Neuron (in vitro differentiated cells): Measurements from ENCODE around the gene SPDYA.

Source experiments
- H2AFZ ChIP-seq: one replicate; pipeline ENCODE4 v1.6.1; 2013; ENCODE audit warnings: low read depth, mild to moderate bottlenecking, inconsistent platforms, low read length, moderate library complexity
- H3K27me3 ChIP-seq: one replicate; pipeline ENCODE4 v1.6.1; 2013; ENCODE audit warnings: low read length; ENCODE audit not compliant: insufficient read depth
- H3K36me3 ChIP-seq: one replicate; pipeline ENCODE4 v1.6.1; 2013; ENCODE audit warnings: low read length; ENCODE audit not compliant: insufficient read depth
- H3K4me1 ChIP-seq: one replicate; pipeline ENCODE4 v1.6.1; 2013; ENCODE audit warnings: low read length; ENCODE audit not compliant: insufficient read depth
- H3K4me3 ChIP-seq: 2 replicates; pipeline ENCODE4 v1.5.1; 2013; ENCODE audit warnings: mild to moderate bottlenecking, low read length, moderate library complexity
- H3K9me3 ChIP-seq: one replicate; pipeline ENCODE4 v1.6.1; 2013; ENCODE audit warnings: low read length

SPDYA gene

GRCh38 chr2:28896906-28897305 lies 86.3 kb downstream of the SPDYA start:
- peak overlapping the region; percentile 80 for H3K4me3 ChIP-seq
- no peaks in the 10 kb centered on the region for H3K9me3 ChIP-seq

GRCh38 chr2:28898048-28898447 lies 87.4 kb downstream of the SPDYA start:
- Histone ChIP-seq H3K4me1 (peaks cover 28% of the 10 kb centered on the region), H3K27me3 (no peaks in the 10 kb centered on the region), H3K36me3 (peaks cover 13% of the 10 kb centered on the region), H2AFZ (no peak overlapping the region), H3K9me3 (no peaks in the 10 kb centered on the region), H3K4me3 (no peak overlapping the region)

More at GRCh38 chr2:28896906-28897305, 86.3 kb downstream of the SPDYA start:
- Histone ChIP-seq H2AFZ (no peak overlapping the region), H3K36me3 (peaks cover 3% of the 10 kb centered on the region), H3K4me1 (peaks cover 28% of the 10 kb centered on the region), H3K27me3 (no peaks in the 10 kb centered on the region)
